HL-60 (cell line): ENCODE data around the gene MXRA7.

Source experiments
- POLR2AphosphoS5 ChIP-seq: IDR thresholded peaks from 2 replicates; pipeline ENCODE4 v1.6.1; 2012; ENCODE audit warnings: low read depth
- SPI1 ChIP-seq: IDR thresholded peaks from 2 replicates; pipeline ENCODE4 v1.6.1; 2012; ENCODE audit warnings: low read depth, mild to moderate bottlenecking, borderline replicate concordance
- TF ChIP-seq, protein P1 (sequence below): IDR thresholded peaks from one replicate; pipeline ENCODE4 v1.5.1; 2011; ENCODE audit warnings: low read length, control low read depth, inconsistent platforms; ENCODE audit not compliant: insufficient read depth

- TF ChIP-seq, protein P1, sequence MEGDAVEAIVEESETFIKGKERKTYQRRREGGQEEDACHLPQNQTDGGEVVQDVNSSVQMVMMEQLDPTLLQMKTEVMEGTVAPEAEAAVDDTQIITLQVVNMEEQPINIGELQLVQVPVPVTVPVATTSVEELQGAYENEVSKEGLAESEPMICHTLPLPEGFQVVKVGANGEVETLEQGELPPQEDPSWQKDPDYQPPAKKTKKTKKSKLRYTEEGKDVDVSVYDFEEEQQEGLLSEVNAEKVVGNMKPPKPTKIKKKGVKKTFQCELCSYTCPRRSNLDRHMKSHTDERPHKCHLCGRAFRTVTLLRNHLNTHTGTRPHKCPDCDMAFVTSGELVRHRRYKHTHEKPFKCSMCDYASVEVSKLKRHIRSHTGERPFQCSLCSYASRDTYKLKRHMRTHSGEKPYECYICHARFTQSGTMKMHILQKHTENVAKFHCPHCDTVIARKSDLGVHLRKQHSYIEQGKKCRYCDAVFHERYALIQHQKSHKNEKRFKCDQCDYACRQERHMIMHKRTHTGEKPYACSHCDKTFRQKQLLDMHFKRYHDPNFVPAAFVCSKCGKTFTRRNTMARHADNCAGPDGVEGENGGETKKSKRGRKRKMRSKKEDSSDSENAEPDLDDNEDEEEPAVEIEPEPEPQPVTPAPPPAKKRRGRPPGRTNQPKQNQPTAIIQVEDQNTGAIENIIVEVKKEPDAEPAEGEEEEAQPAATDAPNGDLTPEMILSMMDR: no peak
- no peak for TF ChIP-seq POLR2AphosphoS5
- no peak for TF ChIP-seq SPI1
These were observed 9.2 kb downstream of the MXRA7 start for GRCh38 chr17:76701471-76701967.
